Activated naive CD8-positive, alpha-beta T cell (primary cell): ENCODE measurements around the gene FOXP3.

Experiments
- H3K27ac Mint-ChIP-seq: one replicate; pipeline ENCODE4 v1.8.0; 2021; ENCODE audit warnings: mixed read lengths
- H3K27me3 Mint-ChIP-seq: one replicate; pipeline ENCODE4 v1.8.0; 2021; ENCODE audit warnings: mixed read lengths
- H3K36me3 Mint-ChIP-seq: one replicate; pipeline ENCODE4 v1.8.0; 2021; ENCODE audit warnings: mixed read lengths
- H3K4me1 Mint-ChIP-seq: one replicate; pipeline ENCODE4 v1.8.0; 2021; ENCODE audit warnings: low read depth, mixed read lengths
- H3K4me3 Mint-ChIP-seq: one replicate; pipeline ENCODE4 v1.8.0; 2021; ENCODE audit warnings: mild to moderate bottlenecking, mixed read lengths
- H3K9me3 Mint-ChIP-seq: one replicate; pipeline ENCODE4 v1.8.0; 2021; ENCODE audit warnings: low read depth, mixed read lengths

The FOXP3 gene

DNA sequence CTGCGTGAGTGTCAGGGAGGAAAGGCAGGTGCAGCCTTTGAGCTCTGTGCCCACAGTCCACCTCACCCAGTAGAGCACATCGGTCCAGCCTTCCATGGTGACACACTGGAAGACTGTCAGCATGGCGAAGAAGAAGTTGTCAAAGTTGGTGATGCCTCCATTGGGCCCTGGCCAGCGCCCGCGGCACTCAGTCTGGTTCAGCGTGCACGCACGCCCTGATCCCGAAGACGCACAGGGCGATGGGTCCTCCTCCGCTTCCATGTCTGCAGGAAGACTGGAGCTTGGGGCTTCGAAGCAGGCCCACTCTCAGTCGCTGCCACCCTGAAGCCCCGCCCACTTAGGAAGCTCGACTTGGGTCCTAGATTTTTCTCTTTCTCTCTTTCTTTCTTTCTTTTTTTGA, 36.3 kb downstream of the FOXP3 start:
- Mint-ChIP-seq H3K4me1 (peaks cover 6% of the 10 kb centered on the region), H3K36me3 (no peaks in the 10 kb centered on the region), H3K27ac (no peak overlapping the region), H3K27me3 (no peaks in the 10 kb centered on the region), H3K9me3 (no peaks in the 10 kb centered on the region), H3K4me3 (no peak overlapping the region)

DNA sequence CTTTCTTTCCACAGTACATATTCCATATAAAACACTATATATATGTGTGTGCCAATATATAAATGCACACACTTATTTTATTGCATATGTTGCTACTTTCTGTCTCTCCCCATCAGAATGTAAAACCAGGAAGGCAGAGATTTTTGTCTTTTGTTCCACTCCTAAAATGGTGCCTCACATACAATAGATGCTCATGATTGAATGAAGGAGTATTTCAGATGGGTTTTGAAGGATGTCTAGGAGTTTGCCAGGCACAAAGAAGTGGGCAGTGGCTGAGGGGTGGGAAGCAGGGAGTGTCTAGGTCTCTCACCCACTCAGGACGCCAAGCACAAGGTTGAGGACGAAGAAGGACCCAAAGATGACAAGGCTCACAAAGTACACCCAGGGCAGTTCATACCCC, 36.8 kb downstream of the FOXP3 start:
- Mint-ChIP-seq H3K27ac (no peak overlapping the region), H3K36me3 (no peaks in the 10 kb centered on the region), H3K9me3 (no peaks in the 10 kb centered on the region), H3K4me1 (peaks cover 5% of the 10 kb centered on the region), H3K4me3 (no peak overlapping the region), H3K27me3 (no peaks in the 10 kb centered on the region)

DNA sequence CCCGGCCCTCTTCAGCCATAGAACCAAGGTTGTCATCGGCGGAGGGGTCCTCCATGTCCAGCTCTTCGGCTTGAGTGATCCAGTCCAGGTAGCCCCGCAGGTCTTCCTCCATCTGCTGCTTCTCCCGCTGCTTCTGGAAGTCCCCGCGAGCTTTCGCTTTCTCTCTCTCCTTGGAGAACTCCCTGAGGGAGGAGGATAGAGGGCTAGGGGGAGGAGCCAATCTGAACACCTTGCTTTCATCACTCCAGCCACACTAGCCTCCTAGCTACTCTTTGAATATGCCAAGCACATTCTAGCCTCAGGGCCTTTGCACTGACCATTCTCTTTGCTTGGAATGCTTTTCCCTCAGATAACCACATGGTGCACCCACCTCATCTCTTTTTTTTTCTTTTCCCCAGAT, 37.6 kb downstream of the FOXP3 start:
- no peaks in the 10 kb centered on the region for H3K27me3 Mint-ChIP-seq
- H3K36me3 Mint-ChIP-seq: no peaks in the 10 kb centered on the region
- no peak overlapping the region for H3K27ac Mint-ChIP-seq
- peaks cover 5% of the 10 kb centered on the region for H3K4me1 Mint-ChIP-seq
- H3K9me3 Mint-ChIP-seq: no peaks in the 10 kb centered on the region
- H3K4me3 Mint-ChIP-seq: no peak overlapping the region

DNA sequence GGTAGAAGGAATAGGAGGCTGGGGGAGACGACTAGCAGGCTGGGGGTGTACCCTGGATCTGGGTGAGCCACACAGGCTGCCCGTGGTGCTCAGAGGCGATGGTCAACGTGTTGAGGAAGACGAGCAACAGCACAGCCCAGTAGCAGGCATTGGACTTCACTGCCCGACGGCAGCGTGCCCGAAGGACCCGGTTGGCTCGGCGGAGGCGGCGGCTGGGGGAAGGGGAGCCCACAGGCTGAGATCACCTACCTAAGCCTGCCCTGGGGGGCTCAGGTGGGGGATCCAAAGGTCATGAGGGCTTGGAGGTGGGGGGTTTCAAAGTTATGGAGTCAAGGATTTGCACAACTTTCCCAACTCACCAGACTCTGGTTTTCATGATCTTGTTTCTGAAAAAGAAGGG, 38.7 kb downstream of the FOXP3 start:
- H3K36me3 Mint-ChIP-seq: no peaks in the 10 kb centered on the region
- H3K27me3 Mint-ChIP-seq: no peaks in the 10 kb centered on the region
- no peak overlapping the region for H3K4me3 Mint-ChIP-seq
- H3K9me3 Mint-ChIP-seq: no peaks in the 10 kb centered on the region
- H3K4me1 Mint-ChIP-seq: peaks cover 5% of the 10 kb centered on the region
- no peak overlapping the region for H3K27ac Mint-ChIP-seq

DNA sequence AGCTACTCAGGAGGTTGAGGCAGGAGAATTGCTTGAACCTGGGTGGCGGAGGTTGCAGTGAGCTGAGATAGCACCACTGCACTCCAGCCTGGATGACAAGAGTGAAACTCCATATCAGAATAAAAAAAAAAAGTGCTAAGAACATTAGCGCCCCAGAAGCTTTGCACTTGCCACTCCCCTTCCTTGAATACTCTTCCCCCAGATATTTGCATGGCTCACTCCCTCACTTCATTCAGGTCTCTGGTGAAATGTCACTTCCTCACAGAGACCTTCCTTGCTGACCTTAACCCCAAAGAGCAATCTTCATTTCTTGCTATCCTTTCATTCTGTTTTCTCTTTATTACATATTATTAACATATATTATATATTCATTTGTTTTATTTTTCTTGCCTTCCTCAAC, 42.6 kb downstream of the FOXP3 start:
- Mint-ChIP-seq H3K27me3 (no peaks in the 10 kb centered on the region), H3K36me3 (no peaks in the 10 kb centered on the region), H3K27ac (no peak overlapping the region)

DNA sequence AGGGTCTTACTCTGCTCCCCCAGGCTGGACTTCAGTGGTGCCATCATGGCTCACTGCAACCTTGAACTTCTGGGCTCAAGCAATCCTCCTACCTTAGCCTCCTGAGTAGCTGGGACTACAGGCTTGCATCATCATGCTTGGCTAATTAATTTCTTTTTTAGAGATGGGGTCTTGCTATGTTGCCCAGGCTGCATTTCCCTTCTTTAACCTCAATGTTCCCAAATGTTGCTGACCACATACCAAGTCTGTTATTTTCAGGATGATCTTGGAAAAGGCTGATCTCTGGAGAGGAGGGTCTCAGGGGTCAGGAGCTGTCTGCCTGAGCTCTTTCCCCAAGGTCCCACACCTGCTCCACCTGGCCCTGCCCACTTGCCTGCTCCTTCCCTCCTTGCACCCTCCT, 44.4 kb downstream of the FOXP3 start:
- no peak overlapping the region for H3K27ac Mint-ChIP-seq
- no peak overlapping the region for H3K4me3 Mint-ChIP-seq
- no peaks in the 10 kb centered on the region for H3K27me3 Mint-ChIP-seq
- peaks cover 2% of the 10 kb centered on the region for H3K4me1 Mint-ChIP-seq
- H3K9me3 Mint-ChIP-seq: no peaks in the 10 kb centered on the region
- H3K36me3 Mint-ChIP-seq: no peaks in the 10 kb centered on the region

More for the DNA sequence above, 42.6 kb downstream of the FOXP3 start:
- Mint-ChIP-seq H3K4me3 (no peak overlapping the region), H3K4me1 (peaks cover 2% of the 10 kb centered on the region), H3K9me3 (no peaks in the 10 kb centered on the region)

DNA sequence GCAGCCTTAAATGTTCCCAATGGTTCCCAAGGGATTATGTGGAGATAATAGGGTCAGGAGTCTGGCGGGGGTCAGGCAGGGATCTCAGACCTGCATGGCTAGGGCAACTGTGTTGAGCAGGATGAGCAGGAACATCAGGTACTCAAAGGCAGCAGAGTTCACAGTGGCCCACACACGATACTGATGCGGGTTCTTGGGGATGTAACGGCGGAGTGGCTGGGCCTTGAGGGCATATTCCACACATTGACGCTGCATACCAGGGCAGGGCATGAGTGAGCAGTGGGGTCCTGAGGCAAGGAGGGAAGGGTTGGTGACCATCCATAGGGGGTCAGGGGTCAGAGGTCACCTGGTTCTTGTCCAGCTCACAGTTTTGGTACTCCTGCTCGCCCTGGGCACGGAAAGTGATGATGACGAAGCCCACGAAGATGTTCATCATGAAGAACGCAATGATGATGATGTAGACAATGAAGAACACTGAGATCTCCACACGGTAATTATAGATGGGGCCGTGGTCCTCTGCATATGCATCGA, 49.4 kb downstream of the FOXP3 start:
- Mint-ChIP-seq H3K4me1 (peaks cover 2% of the 10 kb centered on the region), H3K27me3 (no peaks in the 10 kb centered on the region), H3K9me3 (no peaks in the 10 kb centered on the region), H3K4me3 (no peak overlapping the region), H3K27ac (no peak overlapping the region), H3K36me3 (no peaks in the 10 kb centered on the region)

DNA sequence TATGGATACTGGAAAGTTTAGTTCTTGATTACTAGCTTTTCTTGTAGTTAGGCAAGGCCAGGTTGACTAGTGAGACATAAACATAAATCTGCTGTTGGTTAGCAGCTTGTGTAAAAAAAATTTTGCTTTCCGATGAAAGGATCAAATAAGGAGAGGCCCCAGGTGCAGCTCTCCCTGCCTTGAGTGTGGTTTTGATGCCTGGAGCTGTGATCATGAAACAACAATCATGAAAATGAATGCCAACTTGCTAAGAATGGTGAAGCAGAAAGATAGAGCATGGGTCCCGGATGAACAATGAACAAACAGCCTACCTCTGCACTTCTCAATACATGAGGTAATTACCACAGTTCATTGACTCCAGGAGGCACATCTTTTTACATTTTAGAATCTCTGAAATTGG, 50.1 kb downstream of the FOXP3 start:
- H3K36me3 Mint-ChIP-seq: no peaks in the 10 kb centered on the region
- H3K27ac Mint-ChIP-seq: no peak overlapping the region
- no peaks in the 10 kb centered on the region for H3K9me3 Mint-ChIP-seq
- H3K4me1 Mint-ChIP-seq: no peaks in the 10 kb centered on the region
- no peaks in the 10 kb centered on the region for H3K27me3 Mint-ChIP-seq
- no peak overlapping the region for H3K4me3 Mint-ChIP-seq

DNA sequence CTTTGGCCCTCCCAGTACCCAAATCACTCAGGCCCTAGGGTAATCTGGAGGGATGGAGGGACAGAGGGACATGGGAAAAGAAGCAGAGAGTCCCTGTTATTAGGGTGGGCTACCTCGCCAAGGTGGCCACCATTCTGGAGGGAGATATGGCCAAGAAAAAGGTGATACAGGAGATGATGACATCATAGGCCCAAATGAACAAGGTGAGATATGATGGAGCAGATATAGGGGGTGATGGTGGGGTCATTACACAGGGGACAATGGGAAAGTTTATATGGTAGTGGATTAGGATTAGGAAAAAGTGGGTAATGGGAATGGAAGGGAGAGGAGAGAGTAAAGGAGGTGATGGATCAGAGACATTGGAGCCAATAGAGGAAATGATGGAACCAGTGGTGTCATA, 51.6 kb downstream of the FOXP3 start:
- Mint-ChIP-seq H3K36me3 (no peaks in the 10 kb centered on the region), H3K27ac (no peak overlapping the region), H3K9me3 (no peaks in the 10 kb centered on the region), H3K4me3 (no peak overlapping the region), H3K27me3 (no peaks in the 10 kb centered on the region), H3K4me1 (peaks cover 1% of the 10 kb centered on the region)

DNA sequence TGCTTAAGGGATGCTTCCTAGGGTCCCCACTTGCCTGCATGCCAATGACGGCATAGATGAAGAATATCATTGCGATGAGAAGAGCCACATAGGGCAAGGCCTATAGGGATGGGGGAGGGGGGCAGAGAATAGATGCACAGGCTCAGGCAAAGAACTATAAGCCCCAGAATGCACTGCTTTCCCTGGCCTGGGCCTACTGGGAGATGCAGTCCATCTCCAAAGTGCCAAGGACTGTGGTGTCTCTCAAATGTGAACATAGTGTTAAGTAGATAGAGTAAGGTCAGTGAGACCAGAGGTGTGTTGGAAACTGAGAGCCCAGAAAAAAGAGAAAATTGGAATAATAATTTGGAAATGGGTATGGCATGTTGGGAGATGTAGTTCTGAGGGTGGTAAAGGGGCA, 52.3 kb downstream of the FOXP3 start:
- Mint-ChIP-seq H3K36me3 (no peaks in the 10 kb centered on the region), H3K27me3 (no peaks in the 10 kb centered on the region), H3K27ac (no peak overlapping the region), H3K9me3 (no peaks in the 10 kb centered on the region), H3K4me1 (peaks cover 1% of the 10 kb centered on the region), H3K4me3 (no peak overlapping the region)

DNA sequence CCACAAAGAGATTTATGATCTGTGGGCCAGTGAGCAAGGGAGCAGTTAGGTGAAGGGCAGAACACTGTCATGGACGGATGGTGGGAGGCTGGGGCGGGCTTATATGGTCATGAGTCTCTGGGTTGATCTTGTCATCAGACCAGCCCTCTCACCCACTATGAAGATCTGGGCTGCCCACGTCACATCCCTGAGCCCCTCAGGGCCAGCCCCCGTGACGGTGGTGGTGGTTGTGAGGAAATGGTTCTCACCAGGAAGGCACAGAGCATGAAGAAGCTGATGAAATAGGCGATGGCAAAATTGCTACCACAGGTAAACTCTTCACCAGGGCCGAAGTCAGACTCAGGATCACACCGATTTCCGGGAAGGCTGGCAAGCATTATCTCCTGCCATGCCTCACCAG, 53.4 kb downstream of the FOXP3 start:
- H3K4me1 Mint-ChIP-seq: peaks cover 1% of the 10 kb centered on the region
- no peak overlapping the region for H3K4me3 Mint-ChIP-seq
- no peak overlapping the region for H3K27ac Mint-ChIP-seq
- H3K36me3 Mint-ChIP-seq: no peaks in the 10 kb centered on the region
- H3K9me3 Mint-ChIP-seq: no peaks in the 10 kb centered on the region
- H3K27me3 Mint-ChIP-seq: no peaks in the 10 kb centered on the region

DNA sequence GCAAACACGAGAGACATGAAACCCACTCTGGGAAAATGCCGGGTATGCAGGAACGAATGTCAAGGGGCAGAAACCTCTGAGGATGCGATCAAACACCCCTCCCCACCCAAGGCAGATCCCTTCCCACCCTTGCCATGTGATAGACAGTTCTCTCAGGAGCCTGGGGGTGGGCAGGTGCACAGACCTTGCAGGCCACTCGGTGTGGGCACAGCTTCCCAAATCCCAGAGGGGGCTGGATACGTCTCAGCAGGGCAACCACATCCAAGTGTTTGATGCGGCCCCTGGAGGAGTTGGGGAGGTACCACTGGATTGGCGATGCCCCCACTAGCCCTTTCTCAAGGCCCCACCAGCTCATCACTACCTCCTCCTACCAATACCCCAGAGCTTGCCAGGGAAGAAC, 54.1 kb downstream of the FOXP3 start:
- H3K27me3 Mint-ChIP-seq: no peaks in the 10 kb centered on the region
- no peak overlapping the region for H3K27ac Mint-ChIP-seq
- no peaks in the 10 kb centered on the region for H3K36me3 Mint-ChIP-seq
- H3K4me3 Mint-ChIP-seq: no peak overlapping the region
- no peaks in the 10 kb centered on the region for H3K9me3 Mint-ChIP-seq
- peaks cover 1% of the 10 kb centered on the region for H3K4me1 Mint-ChIP-seq

DNA sequence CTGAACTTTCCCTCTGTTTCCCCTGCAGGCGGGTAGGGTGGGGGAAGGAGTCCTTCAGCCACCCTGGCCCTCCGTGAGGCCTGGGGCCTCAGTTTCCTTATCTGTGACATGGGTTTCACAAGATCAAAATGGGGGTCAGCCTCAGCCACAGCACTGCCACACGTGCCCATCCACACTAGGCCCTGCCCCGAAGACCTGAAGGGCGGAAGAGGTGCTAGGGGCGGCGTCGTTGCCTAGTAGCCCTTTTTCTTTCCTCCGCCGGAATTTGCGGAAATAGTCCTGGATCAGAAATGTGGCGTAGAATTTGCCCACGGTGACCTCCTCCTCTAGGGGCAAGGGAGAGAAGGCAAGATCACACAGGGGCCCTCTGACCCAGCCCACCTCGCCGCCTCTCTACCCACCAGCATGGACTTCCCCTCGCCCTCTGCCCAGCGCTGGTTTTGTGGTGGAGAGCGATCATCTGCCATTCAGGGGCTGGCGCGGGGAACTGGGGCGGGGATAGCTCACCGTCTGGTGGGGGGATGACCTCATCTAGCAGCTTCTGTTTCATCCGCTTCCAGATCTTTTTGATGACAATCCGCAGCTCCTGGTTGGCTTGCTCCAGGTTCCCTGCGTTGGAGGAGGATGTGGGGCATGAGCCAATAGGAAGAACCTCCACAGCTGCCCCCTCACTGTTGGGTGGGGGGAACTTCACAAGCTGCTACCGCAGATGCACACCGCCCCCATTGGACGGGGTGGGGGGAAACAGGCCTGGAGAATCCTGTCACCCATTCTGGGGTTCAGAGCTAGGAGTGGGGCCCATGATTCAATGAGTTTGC, 54.9 kb downstream of the FOXP3 start:
- H3K4me1 Mint-ChIP-seq: peaks cover 1% of the 10 kb centered on the region
- H3K27ac Mint-ChIP-seq: no peak overlapping the region
- no peaks in the 10 kb centered on the region for H3K36me3 Mint-ChIP-seq
- peak overlapping the region; percentile 13 for H3K4me3 Mint-ChIP-seq
- H3K27me3 Mint-ChIP-seq: no peaks in the 10 kb centered on the region
- no peaks in the 10 kb centered on the region for H3K9me3 Mint-ChIP-seq

DNA sequence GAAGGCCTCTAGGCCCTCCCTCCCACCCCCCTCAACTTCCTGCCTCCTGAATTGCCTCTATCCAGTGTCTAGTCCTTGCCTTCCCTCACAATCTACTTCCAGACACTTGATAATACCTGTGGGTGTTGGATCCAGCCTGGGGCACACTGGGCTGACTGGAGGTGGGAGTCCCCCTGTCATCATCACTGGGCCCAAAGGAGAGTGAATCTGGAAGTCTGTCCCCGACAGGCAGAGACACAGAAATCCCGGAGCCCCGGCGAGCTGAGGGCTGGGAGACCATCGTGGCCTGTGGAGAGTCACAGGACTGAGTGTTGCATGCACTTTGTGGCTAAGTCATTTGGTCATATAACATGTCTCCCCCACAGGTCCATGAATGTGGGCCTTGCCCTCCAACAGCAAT, 56.1 kb downstream of the FOXP3 start:
- H3K4me1 Mint-ChIP-seq: peaks cover 1% of the 10 kb centered on the region
- H3K27ac Mint-ChIP-seq: no peak overlapping the region
- no peaks in the 10 kb centered on the region for H3K36me3 Mint-ChIP-seq
- H3K27me3 Mint-ChIP-seq: no peaks in the 10 kb centered on the region
- no peak overlapping the region for H3K4me3 Mint-ChIP-seq
- H3K9me3 Mint-ChIP-seq: no peaks in the 10 kb centered on the region

DNA sequence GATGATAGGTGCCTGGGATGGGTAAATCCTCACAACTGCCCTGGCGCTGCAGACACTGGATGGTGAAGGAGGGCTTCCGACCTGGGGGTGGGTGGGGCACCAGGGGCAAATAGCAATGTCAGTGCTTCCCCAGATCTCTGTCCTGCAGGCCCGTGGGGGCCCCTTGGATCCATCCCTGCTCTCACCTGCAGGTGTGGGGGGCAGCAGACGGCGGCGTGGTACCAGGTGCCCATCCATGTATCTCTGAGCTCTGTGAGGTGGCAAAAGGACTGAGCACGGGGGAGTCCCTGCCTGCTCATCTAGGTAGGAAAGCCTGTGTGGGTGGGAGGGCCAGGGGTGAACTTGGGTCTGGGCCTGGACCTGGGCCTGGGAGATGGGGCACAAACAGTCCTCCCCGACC, 58.0 kb downstream of the FOXP3 start:
- H3K9me3 Mint-ChIP-seq: no peaks in the 10 kb centered on the region
- no peak overlapping the region for H3K27ac Mint-ChIP-seq
- H3K36me3 Mint-ChIP-seq: no peaks in the 10 kb centered on the region
- no peaks in the 10 kb centered on the region for H3K27me3 Mint-ChIP-seq
- H3K4me1 Mint-ChIP-seq: peaks cover 1% of the 10 kb centered on the region
- no peak overlapping the region for H3K4me3 Mint-ChIP-seq

DNA sequence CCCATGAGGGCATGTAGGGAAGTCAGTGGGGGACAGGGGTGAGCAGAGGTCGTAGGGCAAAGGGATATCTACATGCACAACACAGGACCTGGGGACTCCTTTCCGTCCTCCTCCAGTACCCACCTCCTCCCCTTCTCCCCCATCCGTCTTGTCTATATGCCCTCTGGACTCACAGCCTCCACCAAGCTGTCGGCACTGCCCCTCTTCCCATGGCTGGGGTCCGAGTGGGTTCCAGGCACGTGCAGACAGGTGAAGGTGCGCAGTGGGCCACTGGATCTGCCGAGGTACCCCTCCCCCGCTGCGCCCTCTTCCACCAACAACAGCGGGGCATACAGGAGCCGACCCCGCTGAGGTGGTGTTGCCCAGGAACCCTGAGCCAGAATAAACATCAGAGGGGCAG, 59.1 kb downstream of the FOXP3 start:
- Mint-ChIP-seq H3K27me3 (no peaks in the 10 kb centered on the region), H3K27ac (no peak overlapping the region), H3K4me1 (peaks cover 4% of the 10 kb centered on the region), H3K9me3 (no peaks in the 10 kb centered on the region), H3K36me3 (no peaks in the 10 kb centered on the region), H3K4me3 (no peak overlapping the region)
